HUES64 (cell line): ENCODE results near the gene INPP4B.
"Not testable (repeated sequence)": the region's sequence is repeated elsewhere in the genome, so short reads cannot be mapped to it uniquely, and the experiment has no call there.

Source experiments
- H3K27ac ChIP-seq: 2 replicates; pipeline ENCODE4 v1.7.0; 2013; ENCODE audit warnings: low read depth, low read length, inconsistent platforms
- H3K27me3 ChIP-seq: 2 replicates; pipeline ENCODE4 v1.6.1; 2013; ENCODE audit warnings: mild to moderate bottlenecking, low read length; ENCODE audit not compliant: insufficient read depth
- H3K36me3 ChIP-seq: 2 replicates; pipeline ENCODE4 v1.6.1; 2013; ENCODE audit warnings: mild to moderate bottlenecking, low read length; ENCODE audit not compliant: insufficient read depth
- H3K4me1 ChIP-seq: 2 replicates; pipeline ENCODE4 v1.6.1; 2013; ENCODE audit warnings: mild to moderate bottlenecking, low read length, moderate library complexity; ENCODE audit not compliant: insufficient read depth
- H3K4me3 ChIP-seq: 2 replicates; pipeline ENCODE4 v1.5.1; 2013; ENCODE audit warnings: mild to moderate bottlenecking, low read length, moderate library complexity
- H3K9ac ChIP-seq: 2 replicates; pipeline ENCODE4 v1.6.1; 2013; ENCODE audit warnings: mild to moderate bottlenecking, low read depth, low read length
- H3K9me3 ChIP-seq: 2 replicates; pipeline ENCODE4 v1.6.1; 2013; ENCODE audit warnings: low read depth, low read length; ENCODE audit not compliant: insufficient read depth
- WGBS: fragments of 150-250, 120-280 bp; methylation state at CpG from one replicate; pipeline ENCODE4 v1.1.7; 2013; ENCODE audit warnings: missing lambda C conversion rate; 5-methylcytosine and 5-hydroxymethylcytosine counted together

Gene INPP4B

GRCh38 chr4:142509881-142510280 lies 336.2 kb downstream of the INPP4B start:
- no peak overlapping the region for H3K4me3 ChIP-seq
- H3K27me3 ChIP-seq: no peaks in the 10 kb centered on the region
- WGBS: no CpG with 5 or more reads among the region's 1 CpG
- H3K36me3 ChIP-seq: no peaks in the 10 kb centered on the region
- no peak overlapping the region for H3K9ac ChIP-seq
- 0 out of 2 replicates have a peak, but pooled peaks cover 3% of the 10 kb centered on the region for H3K9me3 ChIP-seq
- H3K27ac ChIP-seq: no peak overlapping the region
- H3K4me1 ChIP-seq: no peaks in the 10 kb centered on the region

GRCh38 chr4:142509381-142509780 lies 336.7 kb downstream of the INPP4B start:
- not testable (repeated sequence) for H3K27me3 ChIP-seq, H3K9ac ChIP-seq, H3K27ac ChIP-seq, H3K4me3 ChIP-seq, H3K4me1 ChIP-seq, H3K9me3 ChIP-seq, H3K36me3 ChIP-seq
- 89% methylated on average over 2 of the region's 2 CpGs for WGBS

- H3K36me3 ChIP-seq: no peaks in the 10 kb centered on the region
- no peak overlapping the region for H3K4me3 ChIP-seq
- H3K27me3 ChIP-seq: no peaks in the 10 kb centered on the region
- no peak overlapping the region for H3K9ac ChIP-seq
- WGBS: 96% methylated on average over 3 of the region's 3 CpGs
- H3K9me3 ChIP-seq: no peaks in the 10 kb centered on the region
- H3K27ac ChIP-seq: no peak overlapping the region
- 0 out of 2 replicates have a peak, but pooled peaks cover 4% of the 10 kb centered on the region for H3K4me1 ChIP-seq
Measured at GRCh38 chr4:142500966-142501365, 345.1 kb downstream of the INPP4B start.

- H3K9me3 ChIP-seq: no peaks in the 10 kb centered on the region
- no peak overlapping the region for H3K27ac ChIP-seq
- no peaks in the 10 kb centered on the region for H3K27me3 ChIP-seq
- H3K4me3 ChIP-seq: no peak overlapping the region
- H3K36me3 ChIP-seq: no peaks in the 10 kb centered on the region
- 0 out of 2 replicates have a peak, but pooled peaks cover 4% of the 10 kb centered on the region for H3K4me1 ChIP-seq
- H3K9ac ChIP-seq: no peak overlapping the region
Measured at GRCh38 chr4:142497606-142498005, 348.5 kb downstream of the INPP4B start.

- Histone ChIP-seq H3K27ac (no peak overlapping the region), H3K4me1 (no peaks in the 10 kb centered on the region), H3K9ac (no peak overlapping the region), H3K9me3 (no peaks in the 10 kb centered on the region), H3K4me3 (no peak overlapping the region), H3K27me3 (no peaks in the 10 kb centered on the region), H3K36me3 (no peaks in the 10 kb centered on the region)
- 82% methylated on average over 1 of the region's 1 CpG for WGBS
Measured at GRCh38 chr4:142493255-142494110, 352.6 kb downstream of the INPP4B start.

- WGBS: 97% methylated on average over 2 of the region's 3 CpGs
- Histone ChIP-seq H3K36me3 (no peaks in the 10 kb centered on the region), H3K4me3 (no peak overlapping the region), H3K9ac (no peak overlapping the region), H3K27ac (no peak overlapping the region), H3K9me3 (no peaks in the 10 kb centered on the region), H3K27me3 (no peaks in the 10 kb centered on the region), H3K4me1 (no peaks in the 10 kb centered on the region)
Measured at GRCh38 chr4:142485452-142485851, 360.6 kb downstream of the INPP4B start.

- Histone ChIP-seq H3K9ac (no peak overlapping the region), H3K27ac (no peak overlapping the region), H3K4me3 (no peak overlapping the region), H3K4me1 (no peaks in the 10 kb centered on the region), H3K36me3 (no peaks in the 10 kb centered on the region), H3K27me3 (no peaks in the 10 kb centered on the region), H3K9me3 (no peaks in the 10 kb centered on the region)
- 100% methylated on average over 1 of the region's 1 CpG for WGBS
Measured at GRCh38 chr4:142480244-142480643, 365.9 kb downstream of the INPP4B start.

GRCh38 chr4:142475663-142476062 lies 370.4 kb downstream of the INPP4B start:
- Histone ChIP-seq H3K4me1 (no peaks in the 10 kb centered on the region), H3K9me3 (no peaks in the 10 kb centered on the region), H3K27ac (no peak overlapping the region), H3K4me3 (no peak overlapping the region), H3K27me3 (no peaks in the 10 kb centered on the region), H3K36me3 (no peaks in the 10 kb centered on the region), H3K9ac (no peak overlapping the region)
- 89% methylated on average over 1 of the region's 2 CpGs for WGBS

GRCh38 chr4:142474398-142475087 lies 371.6 kb downstream of the INPP4B start:
- Histone ChIP-seq H3K9ac (no peak overlapping the region), H3K9me3 (no peaks in the 10 kb centered on the region), H3K27ac (no peak overlapping the region), H3K27me3 (no peaks in the 10 kb centered on the region), H3K4me1 (no peaks in the 10 kb centered on the region), H3K4me3 (no peak overlapping the region), H3K36me3 (no peaks in the 10 kb centered on the region)
- WGBS: 92% methylated on average over 4 of the region's 4 CpGs

- H3K27me3 ChIP-seq: no peaks in the 10 kb centered on the region
- no peaks in the 10 kb centered on the region for H3K36me3 ChIP-seq
- WGBS: 93% methylated on average over 4 of the region's 4 CpGs
- H3K4me3 ChIP-seq: no peak overlapping the region
- no peaks in the 10 kb centered on the region for H3K4me1 ChIP-seq
- H3K9ac ChIP-seq: no peak overlapping the region
- H3K9me3 ChIP-seq: no peaks in the 10 kb centered on the region
- H3K27ac ChIP-seq: no peak overlapping the region
Measured at GRCh38 chr4:142473960-142474338, 372.2 kb downstream of the INPP4B start.

- 91% methylated on average over 5 of the region's 5 CpGs for WGBS
- Histone ChIP-seq H3K27ac (no peak overlapping the region), H3K4me1 (no peaks in the 10 kb centered on the region)
Measured at GRCh38 chr4:142473218-142473959, 372.7 kb downstream of the INPP4B start.

More at GRCh38 chr4:142473218-142473959, 372.7 kb downstream of the INPP4B start:
- H3K9ac ChIP-seq: no peak overlapping the region
- no peaks in the 10 kb centered on the region for H3K27me3 ChIP-seq
- H3K36me3 ChIP-seq: no peaks in the 10 kb centered on the region
- H3K9me3 ChIP-seq: no peaks in the 10 kb centered on the region
- no peak overlapping the region for H3K4me3 ChIP-seq
